HG03354 (cell line): Measurements from ENCODE around the gene CMC1.

Experiments used
- ATAC-seq: cut with Tn5 transposase; IDR thresholded peaks from one replicate; pipeline ENCODE4 v1.9.1; 2021; ENCODE audit warnings: mild to moderate bottlenecking; ENCODE audit not compliant: unreplicated experiment, poor library complexity, severe bottlenecking

The CMC1 gene

DNA sequence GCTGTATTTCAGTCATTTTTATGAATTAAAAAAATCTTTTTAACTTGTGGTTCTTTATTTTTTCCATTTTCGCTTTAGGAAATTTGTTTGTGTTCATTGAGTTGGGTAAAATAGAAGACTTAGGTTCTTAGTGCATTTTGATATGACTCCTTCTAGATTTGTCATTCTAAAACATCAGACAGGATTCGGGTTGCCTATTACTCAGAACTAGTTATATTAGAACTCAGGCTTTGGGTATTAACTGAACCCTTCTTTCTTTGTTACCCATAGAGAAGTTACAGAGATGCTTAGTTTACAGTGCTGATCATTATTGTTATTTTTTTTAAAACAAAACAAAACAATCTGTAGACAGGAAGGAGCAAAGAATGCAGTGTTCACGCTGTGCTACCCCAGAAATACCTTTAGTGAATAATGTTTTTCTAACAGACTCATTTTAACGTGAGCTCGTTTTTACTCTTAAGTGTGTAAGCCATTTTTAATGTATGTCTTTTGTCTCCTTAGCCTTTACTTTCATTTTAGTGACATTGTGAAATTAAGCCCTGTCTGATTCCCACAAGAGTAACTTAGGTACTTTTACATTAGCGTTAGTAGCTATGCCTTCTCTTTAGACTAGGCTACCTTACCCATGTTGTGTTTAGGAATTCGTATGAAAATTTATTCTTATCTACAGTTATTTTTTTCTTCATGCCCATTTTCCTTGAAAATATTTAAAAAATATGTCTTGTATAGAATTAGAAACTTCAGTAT, 53.4 kb downstream of the CMC1 start:
- ATAC-seq = no peak

DNA sequence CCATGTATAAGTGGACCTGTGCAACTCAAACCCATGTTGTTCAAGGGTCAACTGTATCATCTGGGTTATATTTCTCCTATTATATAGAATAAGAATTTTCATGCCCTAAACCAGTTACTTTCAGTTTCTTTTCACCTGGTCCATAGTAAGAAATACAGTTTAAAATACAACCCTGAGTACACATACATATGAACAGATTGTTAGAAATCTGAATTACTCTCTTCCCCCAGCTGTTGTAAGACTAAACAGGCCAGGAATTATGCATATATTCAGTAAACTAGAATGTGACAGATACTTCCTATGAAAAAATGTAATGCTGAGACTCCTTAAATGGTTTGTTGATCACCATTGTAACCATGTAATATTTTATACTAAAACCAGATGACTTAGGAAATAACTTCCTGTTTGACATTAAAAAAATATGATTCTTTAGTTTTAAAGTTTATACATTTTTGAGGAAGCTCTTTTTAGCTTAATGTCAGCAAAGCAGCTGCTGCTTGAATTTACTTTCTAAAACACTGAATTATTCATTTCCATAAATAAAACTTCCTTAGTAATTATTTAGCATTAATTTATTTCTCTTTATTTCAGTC, 54.6 kb downstream of the CMC1 start:
- ATAC-seq = no peak

DNA sequence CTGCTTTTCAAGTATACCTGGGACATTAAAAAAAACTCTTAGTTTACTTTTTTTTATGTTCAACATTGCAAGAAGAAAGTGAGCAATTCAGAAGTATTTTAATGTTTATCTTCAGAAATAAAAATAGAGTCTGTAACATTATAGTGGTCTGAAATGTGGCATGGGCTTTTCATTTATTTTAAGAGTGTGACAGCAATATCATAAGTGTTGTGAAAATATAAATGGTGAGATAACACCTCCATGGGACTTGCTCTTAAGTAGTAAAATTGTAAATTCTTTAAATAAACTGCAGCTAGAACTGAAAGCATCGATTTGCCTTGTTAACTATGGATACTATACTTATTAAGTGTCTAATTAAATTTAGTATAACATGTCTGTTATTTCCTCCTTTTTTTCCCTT, 58.3 kb downstream of the CMC1 start:
- ATAC-seq = no peak

DNA sequence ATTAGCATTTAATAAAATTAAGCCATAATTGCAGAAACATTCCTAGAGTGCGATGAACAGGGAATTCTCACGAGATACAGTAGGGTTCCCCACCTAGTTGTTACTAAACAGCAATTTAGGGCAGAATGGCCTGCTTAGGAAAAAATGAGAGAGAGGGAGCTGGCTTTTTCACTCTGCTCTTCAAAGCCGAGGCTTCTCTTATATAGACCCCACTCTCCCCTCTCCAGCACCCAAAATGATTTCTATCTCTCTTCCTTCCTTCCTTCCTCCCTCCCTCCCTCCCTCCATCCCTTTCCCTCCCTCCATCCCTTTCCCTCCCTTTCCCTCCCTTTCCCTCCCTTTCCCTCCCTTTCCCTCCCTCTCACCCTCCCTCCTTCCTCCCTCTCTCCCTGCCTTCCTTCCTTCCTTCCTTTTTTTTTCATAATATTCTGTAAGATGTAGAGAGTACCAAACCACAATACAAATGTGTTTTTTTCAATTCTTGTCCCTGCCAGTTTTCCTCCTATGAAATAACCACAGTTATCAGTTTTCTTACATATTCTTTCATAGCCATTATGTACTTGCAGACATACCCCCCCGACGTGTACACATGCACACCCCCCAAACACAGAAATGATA, 59.0 kb downstream of the CMC1 start:
- ATAC-seq = no peak

DNA sequence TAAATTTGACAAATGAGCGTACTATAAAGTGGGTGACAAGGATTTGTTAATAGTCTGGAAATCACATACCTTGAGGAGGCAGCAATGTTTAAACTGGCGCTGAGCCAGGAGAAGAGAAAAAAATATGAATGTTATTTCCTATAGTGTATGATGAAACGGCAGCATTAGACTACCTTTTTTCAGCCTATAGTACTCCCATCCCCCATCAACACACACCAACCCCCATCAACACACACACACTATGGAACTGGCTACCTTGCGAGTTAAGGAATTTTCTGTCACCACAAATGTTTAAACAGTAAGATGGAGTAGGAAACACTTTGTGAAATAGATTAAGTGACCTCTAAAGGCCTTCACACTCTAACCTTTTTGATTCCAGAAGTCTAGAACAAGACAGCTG, 60.3 kb downstream of the CMC1 start:
- ATAC-seq = no peak

DNA sequence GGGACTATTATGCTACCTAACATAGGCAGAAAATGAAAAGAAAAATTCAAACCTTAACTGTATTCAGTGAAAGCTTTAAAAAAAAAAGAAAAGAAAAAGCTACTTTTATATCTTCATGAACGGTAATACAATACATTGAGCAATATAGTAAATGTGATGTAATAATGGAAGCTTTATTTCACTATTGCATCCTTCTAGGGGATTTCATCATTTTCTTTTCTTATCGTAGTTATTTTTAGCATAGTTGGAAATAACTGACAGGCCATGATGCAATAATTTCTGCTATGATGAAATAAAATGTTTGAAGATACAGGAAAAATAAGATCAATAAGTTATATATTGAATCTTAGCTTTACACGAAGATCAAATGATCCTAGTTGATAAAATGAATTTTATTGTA, 66.8 kb downstream of the CMC1 start:
- ATAC-seq = no peak

DNA sequence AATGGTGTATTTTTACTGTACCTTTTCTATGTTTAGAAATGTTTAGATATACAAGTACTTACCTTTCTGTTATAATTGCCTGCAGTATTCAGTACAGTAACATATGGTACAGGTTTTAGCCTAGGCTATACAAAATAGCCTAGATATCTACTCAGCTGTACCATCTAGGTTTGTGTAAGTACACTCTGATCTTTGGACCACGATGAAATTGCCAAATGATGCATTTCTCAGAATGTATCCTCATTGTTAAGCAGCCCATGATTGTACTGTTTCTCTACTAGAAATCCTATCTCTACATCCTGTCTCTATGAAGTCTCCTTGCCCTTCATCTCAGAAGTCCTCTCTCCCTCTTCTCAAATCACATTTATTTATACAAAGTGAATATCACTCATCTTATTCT, 74.3 kb downstream of the CMC1 start:
- ATAC-seq = no peak

DNA sequence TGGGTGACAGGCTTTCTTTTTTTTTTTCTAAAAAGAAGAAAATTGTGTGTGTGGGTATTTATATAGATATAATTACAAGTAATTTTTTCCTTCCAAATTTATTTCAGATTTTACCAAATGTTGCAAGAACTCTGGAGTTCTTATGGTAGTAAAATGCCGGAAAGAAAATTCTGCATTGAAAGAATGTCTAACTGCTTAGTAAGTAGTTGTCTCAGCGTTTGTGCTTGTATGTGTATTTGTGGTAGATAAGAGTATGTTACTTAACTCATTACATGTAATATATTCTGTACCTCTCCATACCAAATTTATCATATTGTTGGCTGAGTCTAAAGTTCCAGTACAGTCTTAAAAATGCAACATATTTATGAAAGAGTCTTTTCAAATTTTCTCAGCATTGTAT, 74.8 kb downstream of the CMC1 start:
- ATAC-seq = no peak

DNA sequence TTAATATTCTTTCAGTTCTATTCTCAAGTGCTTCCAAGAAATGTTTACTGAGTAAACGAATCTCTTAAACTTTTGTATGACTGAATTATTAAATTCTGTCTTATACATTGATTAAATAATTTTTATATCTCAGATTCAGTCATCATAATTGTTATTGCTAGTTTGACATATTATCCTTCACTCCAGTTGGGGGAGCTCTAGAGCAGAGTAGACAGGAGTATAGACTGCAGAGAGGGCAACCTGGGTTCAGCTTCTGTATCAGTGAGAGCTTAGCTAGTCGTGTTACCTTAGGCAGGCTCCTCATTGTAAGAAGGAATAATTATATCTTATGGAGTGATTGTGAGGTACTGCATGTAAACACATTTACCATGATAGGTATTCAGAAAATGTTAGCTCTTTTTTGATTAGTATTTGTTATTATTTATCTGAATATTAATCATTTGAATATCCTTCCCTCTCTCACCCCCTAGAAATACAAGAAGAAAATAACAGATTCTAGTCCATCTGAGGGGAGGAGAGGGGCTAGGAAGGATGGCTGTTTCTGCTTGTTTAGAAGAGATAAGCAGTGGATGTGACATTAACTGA, 76.1 kb downstream of the CMC1 start:
- peak; percentile 94 for ATAC-seq

DNA sequence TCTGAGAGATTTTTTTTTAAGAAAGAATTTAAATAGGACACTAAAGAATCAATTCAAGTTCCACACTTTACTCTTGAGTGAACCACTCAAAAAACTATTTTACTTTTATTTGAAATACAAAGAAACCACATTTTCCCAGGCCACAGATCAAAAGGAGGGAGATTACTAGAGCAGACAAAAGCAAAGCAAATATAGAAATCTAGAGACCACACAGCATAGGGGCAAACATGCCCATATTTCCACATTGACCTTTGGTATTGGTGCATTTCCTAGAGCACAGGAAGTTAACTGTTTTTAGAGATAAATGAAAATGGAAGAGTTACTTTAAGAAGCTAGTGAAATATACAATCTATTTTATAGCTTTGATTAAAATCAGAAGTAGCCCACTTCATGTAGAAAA, 79.6 kb downstream of the CMC1 start:
- no peak for ATAC-seq

DNA sequence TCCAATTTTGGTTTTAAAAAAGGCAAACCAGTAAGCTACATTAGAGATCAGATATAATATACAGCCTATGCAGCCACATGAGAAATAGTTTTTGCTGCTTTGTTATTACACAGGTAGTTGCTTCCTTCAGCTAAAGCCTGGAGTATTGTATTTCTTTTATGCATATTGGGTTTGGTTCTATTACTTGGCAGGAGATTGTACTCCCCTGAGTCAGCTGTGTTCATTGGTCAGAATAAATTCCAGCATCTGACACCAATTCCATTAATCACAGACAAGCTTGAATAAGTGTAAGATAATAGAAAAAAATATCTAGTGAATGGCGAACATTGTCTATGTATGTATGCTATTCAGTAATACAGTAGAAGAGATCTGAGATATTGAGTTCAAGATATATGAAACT, 81.0 kb downstream of the CMC1 start:
- no peak for ATAC-seq

DNA sequence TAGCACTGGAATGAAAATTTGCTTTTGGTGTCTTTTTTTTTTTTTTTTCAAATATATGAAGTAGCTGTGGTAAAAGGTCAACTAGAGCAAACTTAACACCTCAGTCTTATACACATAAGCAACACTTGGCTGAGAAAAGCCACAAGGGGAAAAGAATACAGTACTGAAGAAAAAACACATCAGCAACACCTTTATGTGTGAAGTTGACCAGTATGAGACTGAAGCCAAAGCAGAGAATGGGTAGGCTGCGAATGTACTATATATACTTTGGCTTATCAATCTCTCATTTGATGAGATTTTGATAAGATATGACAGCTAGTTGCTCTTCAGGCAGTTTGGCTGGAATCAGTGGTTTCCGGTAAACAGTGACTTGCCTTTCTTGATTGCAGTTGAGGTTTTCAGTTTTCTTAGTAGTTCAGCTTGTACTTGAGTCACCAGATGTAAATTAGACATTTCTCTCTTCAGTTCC, 85.1 kb downstream of the CMC1 start:
- ATAC-seq = peak; percentile 49

DNA sequence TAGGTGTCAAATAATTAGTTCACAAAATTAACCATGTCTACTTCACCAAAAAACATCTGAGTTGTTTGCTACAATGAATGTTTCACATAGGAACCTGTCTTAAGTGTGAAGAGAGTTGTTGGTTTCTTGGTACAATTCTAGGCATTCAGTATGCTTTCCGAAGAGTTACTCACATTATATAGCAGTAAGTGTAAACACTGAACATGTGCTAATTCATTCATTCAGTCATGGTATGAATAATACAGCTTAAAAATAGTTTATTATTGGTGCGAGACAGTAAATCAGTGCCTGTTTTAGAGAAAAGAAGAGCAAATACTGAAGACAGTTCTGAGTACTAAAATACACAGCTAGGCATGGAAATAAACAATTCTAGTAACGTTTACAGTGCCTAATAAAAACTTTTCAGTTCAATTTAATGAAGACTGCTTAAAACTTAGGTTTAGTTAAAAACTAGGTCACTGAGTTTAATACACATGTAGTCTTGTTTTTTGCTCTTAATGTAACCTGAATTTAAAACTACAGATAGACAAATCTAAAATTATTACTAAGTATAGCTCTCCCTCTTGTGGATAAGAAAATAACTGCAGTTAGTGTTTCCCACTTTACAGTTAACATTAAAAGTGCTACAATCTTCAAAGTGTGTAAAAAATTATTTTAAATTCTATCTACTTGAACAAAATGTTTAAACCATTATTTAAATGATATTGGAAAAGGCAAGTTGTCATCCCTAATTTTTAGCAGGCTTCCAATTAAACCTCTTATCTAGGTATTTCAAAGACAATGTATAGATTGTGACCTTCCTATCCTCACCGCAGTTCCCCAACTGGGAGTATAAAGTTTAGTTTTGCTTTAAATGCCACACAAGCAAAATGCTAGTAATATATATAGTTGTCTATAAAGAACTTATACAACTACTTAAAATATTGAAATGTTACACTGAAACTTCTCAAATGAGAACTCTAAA, 87.1 kb downstream of the CMC1 start:
- peak; percentile 49 for ATAC-seq

DNA sequence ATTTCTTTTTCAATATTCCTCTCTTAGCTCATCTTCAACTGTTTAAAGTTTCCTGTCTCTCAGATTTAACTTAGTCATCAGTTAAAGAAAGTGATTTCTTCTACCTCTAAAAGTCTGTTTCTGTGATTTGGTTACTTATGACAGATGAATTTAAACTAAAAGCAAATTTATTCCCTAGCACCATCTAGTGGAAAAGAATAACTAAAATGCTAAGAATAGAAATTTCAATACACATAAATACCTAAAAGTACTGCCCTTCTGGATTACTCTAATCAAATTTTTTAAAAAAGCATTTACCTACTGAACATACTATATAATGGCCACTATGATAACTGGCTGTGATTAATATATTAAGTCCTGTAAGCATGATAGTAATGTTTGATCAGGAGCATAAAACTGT, 93.1 kb downstream of the CMC1 start:
- no peak for ATAC-seq

DNA sequence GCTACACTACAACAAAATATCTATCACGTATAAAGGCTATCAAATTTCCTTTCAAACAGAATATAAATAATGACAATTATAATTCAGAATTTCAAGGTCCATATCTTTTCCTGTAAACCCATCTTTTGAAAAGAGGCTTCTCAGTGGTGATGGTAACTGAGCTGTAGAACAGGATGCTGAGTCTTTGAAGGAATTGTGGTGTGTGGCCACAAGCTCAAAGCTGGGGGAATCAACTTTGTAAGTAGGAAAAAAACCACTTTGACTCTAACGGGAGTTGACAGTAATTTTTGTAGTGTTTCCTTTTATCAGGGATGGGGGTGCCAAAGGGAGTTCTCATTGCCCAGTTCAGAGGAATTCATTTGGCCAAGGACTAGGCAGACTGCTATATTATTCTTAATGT, 93.8 kb downstream of the CMC1 start:
- no peak for ATAC-seq

DNA sequence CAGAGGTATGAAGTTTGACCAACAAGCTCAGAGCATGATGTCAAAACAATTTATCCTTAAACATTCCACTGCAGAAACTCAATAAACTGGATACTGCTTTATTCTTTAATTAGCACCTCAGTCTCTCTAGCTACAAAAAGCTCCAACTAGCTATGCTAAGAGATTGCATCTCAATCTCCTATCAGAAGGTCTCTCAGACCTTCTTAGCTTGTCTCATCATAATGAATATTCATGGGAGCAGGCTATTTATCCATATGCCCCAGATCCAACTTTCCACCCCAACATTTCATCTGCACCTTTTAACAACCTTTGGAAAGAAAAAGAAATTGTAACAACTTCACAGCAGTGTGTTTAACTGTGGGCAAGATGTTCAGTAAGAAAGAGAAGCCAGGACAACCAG, 95.8 kb downstream of the CMC1 start:
- no peak for ATAC-seq

DNA sequence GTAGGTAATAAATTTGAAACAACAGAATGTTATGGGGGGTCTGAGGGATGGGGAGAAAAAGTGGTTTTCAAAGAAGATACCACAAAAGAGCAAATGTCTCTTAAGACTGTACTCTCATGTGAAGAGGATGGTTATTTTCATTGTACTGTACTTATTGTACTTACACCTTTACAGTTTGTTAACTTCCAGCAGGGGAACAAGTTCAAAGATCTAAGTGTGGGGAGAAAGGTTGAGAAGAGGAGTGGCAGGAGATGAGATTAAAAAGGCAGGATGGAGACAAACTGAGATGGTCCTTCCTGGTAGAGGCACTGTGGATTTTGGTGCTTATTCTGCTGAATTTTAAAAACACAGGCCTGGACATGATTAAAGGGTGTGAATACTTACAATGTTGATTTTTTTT, 101.7 kb downstream of the CMC1 start:
- no peak for ATAC-seq

DNA sequence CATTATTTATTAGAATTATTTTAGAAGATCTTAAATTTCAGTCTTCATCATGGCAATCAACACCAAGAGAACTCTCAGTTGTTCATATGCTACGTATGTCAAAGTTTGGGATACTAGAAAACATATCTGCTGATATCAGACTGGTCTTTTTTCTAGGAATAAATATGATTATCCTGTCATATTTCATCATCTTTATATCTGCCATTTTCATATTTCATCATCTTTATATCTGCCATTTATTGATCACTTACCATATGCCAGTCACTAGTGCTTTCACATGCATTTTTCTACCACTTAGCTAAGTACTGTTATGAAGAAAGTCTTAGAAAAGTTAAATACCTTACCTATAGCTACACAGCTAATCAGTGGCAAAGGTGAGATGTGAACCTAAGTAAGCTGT, 104.3 kb downstream of the CMC1 start:
- no peak for ATAC-seq

DNA sequence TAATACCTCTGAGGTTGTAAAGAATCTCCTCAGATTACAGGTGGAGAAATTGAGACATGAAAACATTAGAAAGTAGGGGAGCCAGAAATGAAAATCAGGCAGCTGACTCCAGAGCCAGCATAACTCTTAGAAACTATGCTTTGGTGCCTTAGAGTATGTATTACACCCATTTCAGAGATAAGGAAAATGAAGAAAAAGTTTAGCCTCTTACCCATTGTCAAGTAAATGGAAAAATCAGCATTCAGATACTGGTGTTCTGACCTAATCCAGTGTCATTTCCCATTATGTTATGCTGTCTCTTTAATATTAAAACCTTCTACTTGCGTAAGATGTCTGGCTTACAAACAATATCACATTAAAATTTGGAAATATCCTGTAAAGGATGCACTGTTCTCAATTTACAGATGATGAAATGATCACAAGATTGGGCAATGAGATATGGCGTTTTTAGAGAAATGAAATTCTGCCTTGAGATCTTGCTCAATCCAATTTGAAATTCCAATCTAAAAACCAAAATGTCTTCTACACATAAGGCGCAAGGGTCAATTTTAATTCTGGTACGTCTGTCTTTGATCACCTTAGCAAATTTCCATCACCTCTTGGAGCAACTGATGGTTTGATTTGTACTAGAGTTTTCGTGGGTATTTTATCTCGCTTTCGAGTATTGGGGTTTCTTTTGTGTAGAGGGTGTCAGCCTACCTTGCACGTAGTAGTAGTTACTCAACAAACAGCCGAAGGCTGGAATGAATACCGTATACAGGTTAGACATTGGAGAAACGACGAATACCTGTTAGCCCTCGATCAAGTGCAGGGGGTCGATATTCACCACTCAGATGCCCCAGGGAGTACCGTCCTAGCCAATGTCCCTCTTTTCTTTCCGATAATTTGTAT, 106.2 kb downstream of the CMC1 start:
- no peak for ATAC-seq
